SK-N-SH (cell line): ENCODE data around the gene CHGA. TPM values are rescaled to one million over a fixed set of nuclear protein-coding genes. Genes with fewer than 3 reads are reported as not detected.

Experiments used
- CTCF ChIA-PET: fragments of 300-600, 350-600 bp; formaldehyde crosslinking; extraction: SDS; loops from one replicate; lab custom pipeline; 2021; lab: Yijun Ruan, JAX
- POLR2A ChIA-PET: fragments of 350-600 bp; sonication (Branson Sonifier 250); formaldehyde crosslinking; extraction: SDS; loops from one replicate; lab custom pipeline; 2020; ENCODE audit warnings: antibody characterized with exemption, inconsistent platforms; lab: Yijun Ruan, JAX
- DNase-seq: peaks from one replicate; pipeline ENCODE4 v3.0.0; 2012
- H2AFZ ChIP-seq: fragments of 200-600 bp; sonication (generic); 2 replicates; pipeline ENCODE4 v1.8.1; 2016; ENCODE audit warnings: antibody characterized with exemption, mild to moderate bottlenecking, low read depth
- H3F3A ChIP-seq: fragments of 200-600 bp; sonication (generic); replicated peaks from 2 replicates; pipeline ENCODE3; 2016; ENCODE audit warnings: antibody characterized with exemption, mild to moderate bottlenecking; ENCODE audit not compliant: insufficient read depth
- H3K27ac ChIP-seq, 2 experiments: fragments of 200-500 bp in 1 of 2; fragments of 200-600 bp in 1 of 2; sonication (Bioruptor generic) in 1 of 2; sonication (generic), shearing (Covaris generic) in 1 of 2; 2 replicates each; pipeline versions ENCODE4 v1.5.1 to v1.6.1; 2014 to 2016; ENCODE audit warnings: low read depth in 2 of 2, inconsistent platforms in 1 of 2, low read length in 1 of 2, mild to moderate bottlenecking in 1 of 2, mixed read lengths in 1 of 2
- H3K27me3 ChIP-seq: fragments of 200-600 bp; sonication (generic), shearing (Covaris generic); 2 replicates; pipeline ENCODE4 v1.6.1; 2016; ENCODE audit warnings: mixed run types; ENCODE audit not compliant: insufficient read depth
- H3K36me3 ChIP-seq, 2 experiments: fragments of 200-500 bp in 1 of 2; fragments of 200-600 bp in 1 of 2; sonication (Bioruptor generic) in 1 of 2; sonication (generic) in 1 of 2; replicated peaks in 1 of 2; 2 replicates each; pipeline versions ENCODE3 to v1.5.1; 2014 to 2016; ENCODE audit warnings: low read length in 1 of 2, mild to moderate bottlenecking in 1 of 2; ENCODE audit not compliant: insufficient read depth in 2 of 2, control insufficient read depth in 1 of 2
- H3K4me1 ChIP-seq, 2 experiments: fragments of 200-500 bp in 1 of 2; fragments of 200-600 bp in 1 of 2; sonication (Bioruptor generic) in 1 of 2; sonication (generic), shearing (Covaris generic) in 1 of 2; 2 replicates each; pipeline versions ENCODE4 v1.5.1 to v1.6.1; 2014 to 2016; ENCODE audit warnings: low read depth in 1 of 2, low read length in 1 of 2, mixed run types in 1 of 2; ENCODE audit not compliant: insufficient read depth in 2 of 2, control insufficient read depth in 1 of 2
- H3K4me2 ChIP-seq: fragments of 200-600 bp; sonication (generic), shearing (Covaris generic); 2 replicates; pipeline ENCODE4 v1.6.1; 2017; ENCODE audit warnings: mixed run types
- H3K4me3 ChIP-seq, 2 experiments: fragments of 200-500 bp in 1 of 2; fragments of 200-600 bp in 1 of 2; sonication (Bioruptor generic) in 1 of 2; sonication (generic), shearing (Covaris generic) in 1 of 2; 2 replicates each; pipeline versions ENCODE4 v1.5.1 to v1.8.1; 2014 to 2016; ENCODE audit warnings: low read depth in 2 of 2, inconsistent platforms in 1 of 2, low read length in 1 of 2, mild to moderate bottlenecking in 1 of 2, mixed read lengths in 1 of 2, moderate library complexity in 1 of 2
- H3K79me2 ChIP-seq: fragments of 200-600 bp; sonication (generic); 2 replicates; pipeline ENCODE4 v1.8.1; 2017; ENCODE audit warnings: mild to moderate bottlenecking; ENCODE audit not compliant: insufficient read depth
- H3K9ac ChIP-seq: fragments of 200-600 bp; sonication (generic); 2 replicates; pipeline ENCODE4 v1.6.1; 2017; ENCODE audit warnings: mixed run types
- H3K9me2 ChIP-seq: fragments of 200-600 bp; sonication (generic); 2 replicates; pipeline ENCODE4 v1.6.1; 2017; ENCODE audit warnings: mixed run types
- H3K9me3 ChIP-seq: fragments of 200-600 bp; sonication (generic); 2 replicates; pipeline ENCODE4 v1.6.1; 2017; ENCODE audit warnings: mixed run types, mild to moderate bottlenecking, moderate library complexity
- H4K20me1 ChIP-seq: fragments of 200-600 bp; sonication (generic); 2 replicates; pipeline ENCODE4 v1.6.1; 2017; ENCODE audit warnings: mild to moderate bottlenecking, mixed run types; ENCODE audit not compliant: insufficient read depth
- CTCF ChIP-seq: fragments of 200-600 bp; sonication (generic); IDR thresholded peaks from 2 replicates; pipeline ENCODE4 v1.6.1; 2017; ENCODE audit warnings: antibody characterized with exemption, mild to moderate bottlenecking, moderate library complexity
- EP300 ChIP-seq, 2 experiments: IDR thresholded peaks; 2 replicates each; pipeline versions ENCODE4 v1.4.0 to v1.6.1; 2012; ENCODE audit warnings: borderline replicate concordance in 1 of 2, low read depth in 1 of 2, low read length in 1 of 2
- GATA2 ChIP-seq: sonication (generic); formaldehyde crosslinking; IDR thresholded peaks from 2 replicates; pipeline ENCODE4 v1.5.0; 2020; ENCODE audit warnings: mild to moderate bottlenecking, missing genetic modification reagents
- IRF3 ChIP-seq: fragments of 150-350 bp; IDR thresholded peaks from 2 replicates; pipeline ENCODE4 v1.6.1; 2016; ENCODE audit warnings: mild to moderate bottlenecking, low read depth, low read length
- JUND ChIP-seq: IDR thresholded peaks from 2 replicates; pipeline ENCODE4 v1.4.0; 2012
- MAX ChIP-seq: IDR thresholded peaks from 2 replicates; pipeline ENCODE4 v1.4.0; 2012; ENCODE audit warnings: low read depth
- MEF2A ChIP-seq: IDR thresholded peaks from 2 replicates; pipeline ENCODE4 v1.4.0; 2012; ENCODE audit warnings: low read depth, borderline replicate concordance
- MXI1 ChIP-seq: IDR thresholded peaks from 2 replicates; pipeline ENCODE4 v1.6.1; 2012; ENCODE audit warnings: mild to moderate bottlenecking, low read depth, low read length, improper control_type of control experiment
- NRF1 ChIP-seq: IDR thresholded peaks from 2 replicates; pipeline ENCODE4 v1.6.1; 2012; ENCODE audit warnings: low read depth, mild to moderate bottlenecking, low read length
- POLR2AphosphoS5 ChIP-seq: IDR thresholded peaks from 2 replicates; pipeline ENCODE4 v1.6.1; 2012; ENCODE audit warnings: low read depth, low read length
- RAD21 ChIP-seq: IDR thresholded peaks from 2 replicates; pipeline ENCODE4 v1.6.1; 2012; ENCODE audit warnings: mild to moderate bottlenecking, low read length
- RCOR1 ChIP-seq: fragments of 150-350 bp; IDR thresholded peaks from 2 replicates; pipeline ENCODE4 v1.6.1; 2017; ENCODE audit warnings: antibody characterized with exemption, low read length
- RXRA ChIP-seq: IDR thresholded peaks from 2 replicates; pipeline ENCODE4 v1.4.0; 2012; ENCODE audit warnings: low read depth, mild to moderate bottlenecking, borderline replicate concordance
- SMC3 ChIP-seq: IDR thresholded peaks from 2 replicates; pipeline ENCODE4 v1.6.1; 2012; ENCODE audit warnings: low read depth, low read length, improper control_type of control experiment
- TAF1 ChIP-seq: IDR thresholded peaks from 2 replicates; pipeline ENCODE4 v1.6.1; 2012; ENCODE audit warnings: low read depth, mild to moderate bottlenecking, low read length, moderate library complexity, borderline replicate concordance
- TCF12 ChIP-seq: IDR thresholded peaks from 2 replicates; pipeline ENCODE4 v1.4.0; 2012
- TEAD4 ChIP-seq: IDR thresholded peaks from 2 replicates; pipeline ENCODE4 v1.4.0; 2012; ENCODE audit warnings: mild to moderate bottlenecking, borderline replicate concordance; ENCODE audit not compliant: insufficient read depth
- WGBS: methylation state at CpG from one replicate; pipeline ENCODE4 v1.1.6; 2017; ENCODE audit warnings: low lambda C conversion rate; 5-methylcytosine and 5-hydroxymethylcytosine counted together
- polyA plus RNA-seq, 3 experiments: library from polyadenylated mRNA; depleted of rRNA; stranded (reverse); fragments of >200 nt; gene quantifications; 2 replicates each; pipeline ENCODE4 v1.2.3, GENCODE V29; 2012

Gene CHGA
- polyA plus RNA-seq, 1 of the 3 experiments (the other 2 are of a cell fraction) = 5.6 TPM

GRCh38 chr14:92874962-92875661 is 47.8 kb upstream of the CHGA start:
- ChIA-PET CTCF (no interaction called here), POLR2A (interaction anchor here (0.8 kb wide), 1 partner anchor 57 kb away, joined by 3 read pairs; no protein-coding TSS in a partner anchor)
- Histone ChIP-seq H3F3A (no peaks in the 10 kb centered on the region), H4K20me1 (no peaks in the 10 kb centered on the region), H3K4me2 (no peak overlapping the region), H3K27me3 (peaks cover 17% of the 10 kb centered on the region; the same call in 1 of the 2 replicates), H3K9me3 (no peaks in the 10 kb centered on the region), H3K36me3 (no peaks in the 10 kb centered on the region), H3K27ac (no peak overlapping the region), H2AFZ (no peak overlapping the region), H3K4me1 (peaks cover 0 to 10% of the 10 kb centered on the region in 2 experiments; a peak in 1 of 4 replicates), H3K4me3 (no peak overlapping the region), H3K79me2 (no peaks in the 10 kb centered on the region), H3K9me2 (no peaks in the 10 kb centered on the region), H3K9ac (no peak overlapping the region)
- 74% methylated on average over 12 of the region's 13 CpGs for WGBS
- TF ChIP-seq MEF2A (no peak), RXRA (no peak), SMC3 (no peak), TCF12 (no peak), RCOR1 (no peak)
- no peak for DNase-seq

- peaks cover 17% of the 10 kb centered on the region; the same call in 1 of the 2 replicates for H3K27me3 ChIP-seq
- H3K79me2 ChIP-seq = no peaks in the 10 kb centered on the region
- no peak overlapping the region for H2AFZ ChIP-seq
- H3F3A ChIP-seq = no peaks in the 10 kb centered on the region
- ChIA-PET POLR2A (interaction anchor here (1.2 kb wide), 1 partner anchor 58 kb away, joined by 6 read pairs; no protein-coding TSS in a partner anchor), CTCF (interaction anchor here (0.7 to 2.0 kb wide), 2 partner anchors 26 to 52 kb away, joined by 3 to 4 read pairs; no protein-coding TSS in a partner anchor)
- H3K9me3 ChIP-seq = no peaks in the 10 kb centered on the region
- no peaks in the 10 kb centered on the region for H3K36me3 ChIP-seq
- H4K20me1 ChIP-seq = no peaks in the 10 kb centered on the region
- no peak overlapping the region for H3K4me3 ChIP-seq
- H3K4me1 ChIP-seq = peaks cover 0 to 24% of the 10 kb centered on the region in 2 experiments; a peak in 1 of 4 replicates
- H3K27ac ChIP-seq = no peak overlapping the region
- DNase-seq = no peak
- TF ChIP-seq NRF1 = no peak
- no peak for TF ChIP-seq JUND
- TF ChIP-seq CTCF = no peak
- TF ChIP-seq GATA2 (CRISPR knock-in tag) = no peak
- TF ChIP-seq RAD21 = no peak
- no peak for TF ChIP-seq MEF2A
- no peak for TF ChIP-seq TCF12
- TF ChIP-seq IRF3 = no peak
- no peak for TF ChIP-seq MXI1
- TF ChIP-seq EP300 (IDR thresholded peaks at IDR 0.05; ENCODE audit: borderline replicate concordance in 1 of 2, low read depth in 1 of 2, low read length in 1 of 2) = no peak
- no peak for TF ChIP-seq POLR2AphosphoS5
- no peak for TF ChIP-seq TEAD4
- TF ChIP-seq TAF1 = no peak
- no peak for TF ChIP-seq SMC3
- TF ChIP-seq MAX = no peak
- H3K9ac ChIP-seq = no peak overlapping the region
- H3K9me2 ChIP-seq = no peaks in the 10 kb centered on the region
- WGBS = 54% methylated on average over 17 of the region's 18 CpGs
- no peak overlapping the region for H3K4me2 ChIP-seq
Observed at GRCh38 chr14:92877757-92878431, 45.1 kb upstream of the CHGA start.
